T-helper 2 cell (primary cell): ENCODE data around the gene ZEB2.
A peak's percentile ranks its signal among the peaks of the same experiment; 100 is the strongest.

Experiments used
- DNase-seq, 5 experiments: peaks; one replicate each; pipeline versions ENCODE4 v3.0.0 to v3.0.0-alpha.2; 2012 to 2022

The ZEB2 gene

DNA sequence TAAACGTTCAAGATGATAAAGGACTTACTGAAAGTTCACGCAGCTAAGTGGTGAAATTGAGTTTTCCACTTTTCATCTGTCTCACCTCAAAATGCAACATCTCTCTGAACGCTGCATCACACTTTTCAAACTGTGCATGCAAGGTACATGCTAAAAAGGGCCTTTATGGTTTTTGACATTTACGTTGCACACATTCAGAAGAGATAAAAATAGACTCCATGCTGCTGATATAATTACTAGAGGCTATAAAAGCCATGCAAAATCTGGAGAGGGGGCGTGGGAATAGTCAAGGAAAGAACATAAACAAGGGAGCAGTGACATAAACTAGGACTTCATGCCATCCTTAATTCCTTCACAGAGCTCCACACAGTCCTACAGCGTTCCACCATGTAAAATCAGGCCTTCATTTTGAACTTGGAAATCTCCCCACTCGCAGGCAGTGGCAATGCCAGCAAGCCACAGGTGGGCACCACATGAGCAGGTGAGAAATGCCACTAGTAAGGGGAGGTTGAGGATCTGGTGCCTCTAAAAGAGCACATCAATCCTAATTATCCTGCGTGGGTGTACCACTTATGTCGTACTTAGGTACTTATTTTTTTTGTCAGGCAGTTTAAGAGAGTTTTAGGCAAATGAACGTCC lies 71.4 kb downstream of the ZEB2 start:
- no peak for DNase-seq

DNA sequence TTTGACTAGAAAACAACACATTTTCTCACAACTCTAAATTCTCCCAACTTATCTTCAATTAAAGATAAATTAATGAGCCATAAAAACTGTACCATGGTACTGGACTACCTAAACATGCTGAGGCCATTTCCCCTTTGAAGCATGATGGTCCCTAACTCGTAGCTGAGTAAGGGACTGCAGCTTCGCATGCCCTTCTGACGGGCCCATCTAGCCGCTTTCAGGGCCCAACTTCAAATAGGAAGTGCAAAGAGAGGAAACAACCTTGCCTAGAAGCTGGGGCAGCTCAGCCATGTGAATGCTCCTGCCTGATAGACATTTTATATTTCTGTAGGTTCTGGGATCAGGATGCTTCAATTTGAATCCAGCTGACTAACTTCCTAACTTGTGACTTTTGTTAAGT lies 72.4 kb downstream of the ZEB2 start:
- no peak for DNase-seq

DNA sequence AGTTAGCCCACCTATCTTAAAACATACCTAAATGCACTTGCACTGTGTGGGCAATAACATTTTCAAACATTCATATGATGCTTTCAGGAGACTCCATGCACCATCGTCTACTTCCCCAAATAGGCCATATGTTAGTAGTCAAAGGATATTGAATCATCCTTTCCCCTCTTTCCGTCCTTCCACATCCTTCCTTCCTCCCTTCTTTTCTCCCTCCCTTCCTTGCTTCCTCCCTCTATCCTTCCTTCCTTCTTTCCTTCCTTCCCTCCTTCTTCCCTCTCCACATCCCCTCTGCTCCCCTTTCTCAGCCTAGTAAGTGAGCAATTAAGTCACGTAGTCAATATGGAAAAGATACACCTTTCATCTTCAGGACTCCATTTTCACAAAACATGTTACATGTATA lies 73.8 kb downstream of the ZEB2 start:
- DNase-seq, result no peak

DNA sequence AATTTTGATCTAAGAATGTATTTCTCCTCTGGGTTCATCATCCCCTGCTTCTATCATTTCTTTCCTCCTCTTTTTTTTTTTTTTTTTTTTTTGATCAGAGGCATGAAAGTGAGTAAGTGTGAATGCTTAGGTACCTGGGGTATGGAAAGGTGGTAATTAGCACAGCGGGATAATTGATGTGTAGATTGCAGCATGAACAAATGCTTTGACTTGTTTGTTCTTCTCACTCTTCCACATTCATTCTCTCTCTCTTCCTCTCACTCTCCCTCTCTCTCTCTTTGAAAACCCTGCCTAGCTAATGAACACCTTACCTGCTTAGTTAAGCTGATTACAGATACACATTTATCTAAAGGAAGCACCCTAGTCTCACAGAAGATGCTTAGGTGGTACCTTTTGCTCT lies 74.7 kb downstream of the ZEB2 start:
- no peak for DNase-seq

DNA sequence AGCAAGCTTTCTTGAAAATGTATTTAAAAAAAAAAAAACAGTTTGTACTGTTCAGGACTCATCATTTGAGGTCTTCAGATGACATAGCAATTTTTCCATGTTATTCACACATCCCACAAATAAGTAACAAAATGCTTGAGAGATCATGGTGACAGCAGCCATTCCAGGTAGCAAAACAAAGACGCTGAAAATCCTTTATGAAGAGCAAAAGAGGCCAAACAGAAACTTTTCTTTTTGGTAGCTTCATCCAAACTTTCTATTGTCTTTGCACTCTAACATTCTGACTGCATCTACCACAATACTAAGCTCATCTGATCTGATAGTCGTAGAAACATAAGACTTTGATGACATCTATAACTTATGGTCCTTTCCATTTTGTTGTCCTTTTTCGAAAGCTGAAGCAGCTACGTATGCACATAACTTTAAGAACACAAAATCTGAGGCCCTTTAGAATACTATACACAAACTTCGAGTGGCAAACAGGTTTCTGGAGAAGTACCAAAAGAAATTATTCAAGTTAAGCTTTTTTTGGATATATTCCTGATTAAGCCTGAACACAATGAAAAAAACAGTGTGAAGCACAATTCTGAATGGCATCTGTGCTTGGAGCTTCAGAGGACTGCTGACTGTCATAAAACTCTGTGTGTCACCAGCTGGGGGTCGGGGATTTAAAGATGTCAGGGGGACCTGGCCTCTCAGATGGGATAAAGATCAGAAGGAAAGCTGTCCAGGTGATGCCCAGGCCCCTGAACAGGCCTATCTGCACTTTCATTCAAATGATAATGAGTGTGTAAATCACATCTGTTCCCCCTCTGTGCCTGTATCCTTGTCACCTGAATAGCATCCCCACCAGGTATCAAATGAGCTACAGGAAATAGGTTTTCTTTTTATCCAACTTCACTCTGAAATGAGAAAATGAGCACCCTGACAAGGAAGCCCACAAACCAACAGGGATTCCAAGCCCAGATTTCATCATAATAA lies 75.8 kb downstream of the ZEB2 start:
- DNase-seq, result no peak

DNA sequence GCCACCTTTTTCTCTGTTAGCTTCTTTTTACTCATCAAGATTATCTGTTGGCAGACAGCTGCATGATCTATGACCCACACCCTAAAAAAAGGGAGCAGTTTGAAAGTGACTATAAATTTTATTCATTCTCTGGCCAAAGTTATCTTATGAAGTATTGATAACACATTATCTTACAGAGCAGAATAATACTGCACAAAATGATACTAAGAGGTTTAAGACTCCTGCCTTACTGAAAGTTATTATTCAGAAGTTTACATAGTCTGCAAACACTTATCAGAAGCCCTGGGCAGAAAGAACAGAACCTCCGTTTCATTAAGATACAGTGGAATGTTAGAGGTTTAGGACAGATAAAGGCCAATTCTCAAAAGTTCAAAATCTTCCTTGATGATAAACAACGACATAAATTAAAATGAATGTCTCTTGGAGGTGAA lies 78.2 kb downstream of the ZEB2 start:
- no peak for DNase-seq

DNA sequence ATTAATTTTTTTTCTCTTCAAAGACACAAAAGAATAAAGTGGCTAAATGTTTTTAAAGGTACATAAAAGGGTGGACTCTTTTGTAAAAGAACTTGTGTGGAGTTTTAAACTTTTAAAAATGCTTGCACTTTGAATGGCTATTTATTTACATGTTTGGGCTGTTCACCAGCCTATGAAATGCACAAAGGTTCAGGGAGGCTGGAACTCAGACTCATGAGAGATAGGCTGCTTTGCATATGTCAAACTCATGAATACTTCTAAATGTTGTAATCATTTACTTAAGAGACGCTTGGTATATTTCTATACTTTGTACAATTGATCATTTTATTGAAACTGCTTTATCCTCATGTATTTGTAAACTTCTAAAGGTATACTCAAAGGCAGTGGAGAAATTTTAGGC lies 79.9 kb downstream of the ZEB2 start:
- DNase-seq, result no peak

DNA sequence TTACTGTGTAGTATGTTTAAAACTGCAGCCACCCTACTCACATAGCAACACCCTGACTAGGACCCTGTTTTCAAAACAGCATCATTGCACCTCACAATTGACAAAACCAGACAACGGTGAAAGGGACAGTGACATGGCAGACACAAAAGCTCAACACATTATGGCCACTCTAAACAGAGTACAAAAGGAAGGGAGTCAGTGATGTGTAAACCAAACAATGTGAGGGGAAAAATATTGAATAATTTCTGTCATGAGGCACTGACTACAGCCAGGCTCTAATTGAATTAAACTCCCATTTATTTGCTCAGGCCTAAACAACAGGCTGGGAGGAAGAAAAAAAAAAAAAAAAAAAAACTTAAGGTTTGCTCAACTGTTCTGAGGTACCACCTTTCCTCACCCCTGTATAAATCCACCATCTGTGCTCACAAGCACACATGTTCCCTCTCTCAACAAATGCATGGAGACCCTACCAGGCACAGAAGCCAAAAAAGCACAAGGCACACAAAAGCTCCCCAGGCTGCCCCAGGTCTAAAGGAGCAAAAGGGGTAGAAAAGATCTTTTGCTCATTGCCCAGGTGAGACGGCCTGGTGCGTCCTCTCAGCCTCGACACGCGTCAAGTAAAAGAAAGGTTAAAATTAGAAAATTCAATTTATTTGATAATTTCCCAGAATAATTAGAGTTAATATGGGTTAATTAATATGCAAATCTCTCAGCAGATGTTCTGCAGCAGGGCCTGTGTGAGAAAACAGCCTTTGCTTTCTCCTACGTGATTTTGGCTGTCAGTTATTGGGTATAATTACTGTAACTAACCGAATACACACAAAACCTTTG lies 80.9 kb downstream of the ZEB2 start:
- DNase-seq, result no peak

DNA sequence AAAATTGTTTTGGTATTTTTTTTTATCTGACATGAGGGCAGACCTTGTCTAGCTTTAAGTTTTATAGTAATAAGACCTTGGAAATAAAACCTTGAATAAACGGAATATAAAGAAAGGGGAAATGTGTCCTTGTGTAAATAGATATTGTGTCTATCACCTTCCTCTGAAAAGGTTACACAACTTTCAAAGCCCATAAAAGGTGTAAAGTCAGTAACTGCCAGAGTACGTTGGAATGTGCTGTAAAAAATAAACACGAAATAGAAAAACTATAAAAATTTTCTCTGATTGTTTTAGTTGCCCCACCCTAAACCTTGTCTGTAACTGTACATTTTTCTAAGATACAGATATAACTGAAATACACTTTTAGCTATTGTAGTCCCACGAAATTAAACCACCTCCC lies 82.3 kb downstream of the ZEB2 start:
- no peak for DNase-seq

DNA sequence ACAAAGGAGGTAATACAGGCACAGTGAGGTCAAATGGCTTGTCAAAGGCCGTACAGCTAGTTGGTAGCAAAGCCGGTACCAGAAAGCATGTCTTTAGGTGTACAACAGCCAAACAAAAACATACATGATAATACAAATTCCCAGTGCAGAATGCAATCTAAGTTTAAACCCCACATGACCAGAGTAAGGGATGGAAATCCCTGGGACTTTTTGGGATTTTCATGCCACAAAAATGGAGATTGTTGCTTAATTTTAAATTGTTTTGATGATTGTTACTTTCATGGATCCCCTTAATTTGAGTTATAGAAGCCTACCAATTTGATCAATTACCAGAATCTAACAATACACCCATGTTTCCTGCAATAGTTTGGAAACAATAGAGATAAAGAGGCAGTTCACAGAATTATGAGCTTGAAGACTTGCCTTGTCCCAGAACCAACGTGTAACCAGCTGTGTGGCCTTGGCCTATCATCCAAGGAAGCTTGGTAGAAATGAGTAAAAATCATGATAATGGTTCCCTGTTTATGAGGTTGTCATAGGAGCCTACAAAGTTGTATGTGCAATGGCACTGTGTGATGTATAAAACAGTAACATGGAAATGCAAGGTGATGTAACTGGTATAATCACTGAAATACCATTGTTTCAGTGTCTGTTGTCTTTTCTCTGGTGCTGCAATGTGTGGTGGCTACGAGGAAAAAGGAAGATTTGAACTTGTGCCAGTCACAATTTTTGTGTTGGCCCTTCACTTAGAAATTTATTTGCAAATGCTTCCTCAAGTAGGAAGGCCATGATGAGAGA lies 85.3 kb downstream of the ZEB2 start:
- no peak for DNase-seq

DNA sequence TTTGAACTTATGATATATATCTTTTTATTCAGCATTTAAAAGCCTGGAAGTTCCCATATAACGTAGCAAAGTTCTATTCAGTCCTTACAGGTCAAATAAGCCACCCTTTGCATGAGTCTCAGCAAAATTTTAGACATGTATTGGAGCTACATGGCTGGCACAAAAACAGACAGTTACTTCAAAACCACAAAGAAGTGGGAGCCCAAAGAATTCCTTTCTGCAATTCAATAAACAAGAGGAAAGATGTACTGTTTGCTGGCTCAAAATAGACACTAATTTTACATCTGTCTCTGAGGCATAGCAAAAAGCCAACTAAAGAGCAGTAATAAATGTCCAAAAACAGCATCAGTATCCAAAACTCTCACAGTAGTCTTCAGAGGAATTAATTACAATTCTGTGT lies 87.0 kb downstream of the ZEB2 start:
- DNase-seq, result no peak

DNA sequence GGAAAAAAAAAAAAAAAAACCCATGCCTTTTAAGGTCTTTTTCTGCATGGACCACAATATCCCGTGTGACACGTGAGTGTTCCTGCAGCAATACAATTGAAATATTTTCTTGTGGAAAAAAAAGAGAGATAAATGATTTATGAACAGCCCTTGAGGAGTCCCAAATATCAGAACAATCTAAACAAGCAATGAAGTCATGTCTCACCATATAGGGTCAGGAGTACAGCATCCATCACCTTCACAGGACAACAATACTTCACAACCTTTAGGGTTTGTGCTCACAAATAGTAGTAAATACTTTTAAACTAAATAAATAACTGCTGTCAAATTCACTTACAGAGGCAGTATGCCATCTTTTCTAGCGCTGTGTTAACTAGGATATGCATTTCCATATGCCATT lies 87.9 kb downstream of the ZEB2 start:
- no peak for DNase-seq

DNA sequence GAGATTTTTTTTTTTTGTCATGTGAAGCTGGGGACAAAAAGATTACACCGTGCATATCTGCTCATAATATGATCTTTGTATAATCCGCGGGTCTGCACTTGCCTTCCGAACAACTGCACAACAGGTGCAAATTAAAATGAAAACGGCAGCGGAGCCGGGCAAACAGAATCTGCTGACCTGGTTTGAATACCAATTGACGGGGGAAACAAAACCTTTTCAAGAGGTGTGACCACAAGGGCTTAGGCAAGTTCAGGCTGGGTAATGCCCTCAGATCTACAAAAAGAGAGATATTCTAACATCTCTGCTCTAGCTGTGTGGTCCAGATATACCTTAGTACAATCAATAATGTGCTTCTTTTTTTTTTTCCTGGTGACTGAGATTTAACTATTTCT lies 88.5 kb downstream of the ZEB2 start:
- peak in 1 of 5 experiments; percentile 22 for DNase-seq

DNA sequence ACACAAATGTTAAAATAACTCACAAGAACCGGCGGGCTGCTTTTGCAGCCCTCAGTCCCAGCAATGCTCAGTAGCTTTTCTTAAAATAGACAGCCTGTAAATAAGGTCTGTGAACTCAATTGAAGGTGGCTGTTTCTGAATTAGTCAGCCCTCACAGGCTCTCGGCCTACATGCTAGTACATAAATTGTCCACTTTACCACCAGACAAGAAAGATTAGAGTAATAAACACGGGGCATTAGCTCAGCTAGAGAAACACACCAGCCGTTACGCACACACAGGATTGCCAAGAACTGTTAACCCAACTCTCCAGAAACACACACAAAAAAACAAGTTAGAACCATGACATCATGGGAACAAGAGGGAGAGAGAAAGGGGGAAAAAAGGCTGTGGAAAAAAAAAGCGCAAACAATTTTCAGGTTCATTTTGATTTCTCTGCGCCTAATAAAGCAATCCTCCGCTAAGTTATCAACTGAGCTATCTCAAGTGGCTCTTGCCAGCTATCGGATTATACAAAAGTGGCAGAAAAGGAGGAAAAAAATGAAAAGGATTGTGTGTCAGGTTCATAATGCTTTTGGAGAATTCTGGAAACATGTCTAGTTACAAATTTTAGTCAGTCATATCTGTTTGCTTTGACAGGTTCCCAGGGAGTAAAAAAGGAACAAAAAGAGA lies 89.1 kb downstream of the ZEB2 start:
- DNase-seq, result peak in 1 of 5 experiments; percentile 68

DNA sequence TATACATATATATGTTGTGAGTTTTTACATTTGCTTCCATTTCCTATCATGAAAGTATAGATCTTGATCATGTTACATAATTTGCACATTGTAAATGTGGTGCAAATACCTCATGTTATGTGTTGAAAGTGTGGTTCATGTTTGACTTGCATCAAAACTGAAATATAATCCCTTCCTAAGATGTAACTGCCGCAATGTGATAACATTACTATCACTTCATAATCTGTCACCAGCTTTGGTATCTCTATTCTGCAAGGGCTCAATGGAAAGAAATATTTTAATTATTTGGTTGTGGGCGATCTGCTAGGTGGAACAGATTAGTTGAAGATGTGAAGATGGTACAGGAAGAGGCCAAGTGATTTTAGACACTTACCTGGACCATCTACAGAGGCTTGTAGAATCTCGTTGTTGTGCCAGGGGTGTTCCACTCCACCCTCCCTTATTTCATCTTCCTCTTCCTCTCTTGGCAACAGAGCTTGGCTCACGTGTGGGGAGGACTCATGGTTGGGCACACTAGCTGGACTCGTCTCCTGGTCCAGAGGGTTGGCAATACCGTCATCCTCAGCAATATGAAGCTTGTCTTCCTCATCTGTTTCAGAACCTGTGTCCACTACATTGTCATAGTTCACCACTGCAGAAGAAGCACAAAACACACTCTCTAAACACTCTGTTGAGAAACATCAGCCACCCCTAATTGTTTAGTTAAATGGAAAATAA lies 90.4 kb downstream of the ZEB2 start:
- no peak for DNase-seq

DNA sequence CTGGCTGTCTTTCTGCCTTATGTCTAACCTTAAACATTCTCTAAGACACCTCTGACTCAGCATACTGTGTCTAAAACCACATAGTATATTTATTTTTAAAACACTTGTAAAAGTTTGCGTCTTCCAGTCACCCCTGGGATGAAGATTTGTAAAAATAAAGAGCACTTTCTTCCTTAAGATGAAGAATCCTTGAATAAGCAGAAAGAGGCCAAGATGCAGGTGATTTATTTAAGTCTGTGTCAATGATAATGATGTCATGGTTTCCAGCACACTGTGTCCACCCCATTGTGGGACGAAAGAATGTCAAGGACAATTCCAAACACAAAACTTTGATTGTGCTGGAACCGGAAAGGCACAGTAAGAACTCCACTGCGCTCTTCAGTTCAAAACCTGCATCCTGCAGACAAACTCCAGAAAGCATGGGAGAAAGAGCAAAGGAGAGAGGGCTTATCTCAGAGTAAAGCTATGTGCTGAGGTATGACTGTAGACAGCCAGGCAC lies 92.9 kb downstream of the ZEB2 start:
- no peak for DNase-seq

DNA sequence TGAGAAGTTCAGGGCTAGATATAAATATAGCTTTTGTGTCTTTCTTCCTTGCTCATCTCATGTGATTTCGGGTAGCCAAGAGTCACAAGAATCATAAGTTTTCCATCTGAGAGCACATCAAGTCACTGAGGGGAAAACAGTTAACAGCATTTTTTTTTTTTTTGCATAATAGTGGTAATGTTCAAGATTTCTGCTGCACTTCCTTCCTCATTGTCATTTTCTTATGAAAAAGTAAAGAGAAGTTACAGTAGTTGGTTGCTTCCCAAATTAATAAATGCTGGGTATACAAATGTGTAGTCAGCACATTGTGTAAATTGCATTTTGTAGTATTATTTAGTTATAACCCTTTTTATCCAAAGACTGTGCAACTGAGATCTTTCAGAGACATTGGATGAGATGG lies 93.6 kb downstream of the ZEB2 start:
- no peak for DNase-seq

DNA sequence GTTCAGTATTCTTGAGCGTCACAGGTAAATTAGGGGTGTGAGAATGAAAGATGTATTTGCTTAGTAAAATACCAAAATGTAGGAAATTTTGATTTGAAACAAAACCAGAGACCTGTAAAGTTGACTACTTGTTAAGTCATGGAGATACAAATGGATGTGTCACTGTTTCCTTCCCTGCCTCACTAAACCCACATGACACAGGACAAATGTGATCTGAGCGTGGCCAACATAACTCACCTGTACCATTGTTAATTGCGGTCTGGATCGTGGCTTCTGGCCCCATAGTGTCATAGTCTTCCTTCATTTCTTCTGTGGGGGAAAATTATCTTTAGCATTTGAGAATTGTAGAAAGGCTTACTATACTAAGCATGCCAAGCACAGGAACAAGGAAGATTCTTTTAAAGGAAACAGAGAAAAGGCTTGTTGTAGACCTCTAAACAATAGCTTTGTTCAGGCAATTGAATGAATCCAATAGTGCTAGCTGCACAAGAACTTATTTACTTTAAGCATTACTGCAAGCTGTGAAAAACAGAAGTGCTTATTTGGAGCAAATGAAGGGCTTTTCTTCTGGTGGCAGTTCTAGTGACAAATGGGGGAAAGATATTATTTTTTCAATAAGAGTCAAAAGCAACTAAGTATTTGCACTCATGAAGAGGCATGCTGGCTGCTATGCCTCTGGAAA lies 95.2 kb downstream of the ZEB2 start:
- no peak for DNase-seq

DNA sequence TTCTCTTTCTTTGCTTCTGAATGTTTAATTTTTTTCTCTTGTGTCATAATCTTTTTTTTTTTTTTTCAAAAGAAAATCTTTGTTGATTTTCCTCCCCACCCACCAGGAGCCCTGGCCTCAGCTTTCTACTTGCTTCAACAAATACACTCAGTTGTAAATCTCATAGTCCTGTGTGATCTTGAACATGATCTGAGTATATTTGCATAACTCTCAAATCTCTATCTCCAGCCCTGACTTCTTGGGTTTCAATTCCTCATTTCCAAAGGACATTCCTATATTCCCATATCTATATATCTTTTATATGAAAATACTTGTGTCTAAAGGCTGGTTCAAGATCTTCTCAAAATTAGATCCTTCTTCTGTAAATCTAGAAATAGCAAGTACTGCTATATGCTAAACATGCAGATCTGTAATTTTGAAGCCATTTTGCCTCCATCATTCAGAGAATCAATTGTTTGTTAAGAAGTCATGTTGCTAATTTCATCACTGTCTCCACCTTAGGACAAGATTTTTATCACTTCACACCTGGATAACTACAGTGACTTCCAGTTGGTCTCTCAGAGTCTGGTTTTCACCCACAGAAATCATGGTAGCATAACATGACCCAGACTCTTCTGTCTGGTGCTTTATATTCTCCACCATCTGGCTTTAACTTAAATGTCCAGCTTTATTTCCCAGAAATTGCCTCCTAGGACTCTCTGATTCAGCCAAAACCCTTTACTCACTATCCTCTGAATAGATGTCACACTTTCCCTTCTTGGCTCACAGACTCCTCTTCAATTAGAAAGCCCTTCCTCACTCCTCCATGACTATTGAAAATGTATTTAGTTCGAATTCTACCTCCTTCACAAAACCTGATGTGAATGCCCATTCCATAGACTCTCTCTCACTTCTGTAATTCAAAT lies 98.1 kb downstream of the ZEB2 start:
- DNase-seq, result no peak
